GM18505 (cell line): Measurements from ENCODE around the gene MED25.

ENCODE experiments used
- ATAC-seq: cut with Tn5 transposase; IDR thresholded peaks from one replicate; pipeline ENCODE4 v1.9.1; 2021; ENCODE audit not compliant: unreplicated experiment
- POLR2A ChIP-seq: IDR thresholded peaks from 4 replicates; pipeline ENCODE4 v1.6.1; 2011; ENCODE audit warnings: borderline replicate concordance; ENCODE audit not compliant: insufficient read depth, insufficient read length; ENCODE audit errors: extremely low read depth

MED25 gene

GRCh38 chr19:49786376-49786820 lies 31.7 kb upstream of the MED25 start:
- ATAC-seq = no peak

GRCh38 chr19:49787746-49788145 lies 30.3 kb upstream of the MED25 start:
- ATAC-seq = no peak

More at GRCh38 chr19:49786376-49786820, 31.7 kb upstream of the MED25 start:
- no peak for TF ChIP-seq POLR2A

GRCh38 chr19:49788857-49789256 lies 29.2 kb upstream of the MED25 start:
- TF ChIP-seq POLR2A = no peak
- no peak for ATAC-seq

More at GRCh38 chr19:49787746-49788145, 30.3 kb upstream of the MED25 start:
- TF ChIP-seq POLR2A = no peak

DNA sequence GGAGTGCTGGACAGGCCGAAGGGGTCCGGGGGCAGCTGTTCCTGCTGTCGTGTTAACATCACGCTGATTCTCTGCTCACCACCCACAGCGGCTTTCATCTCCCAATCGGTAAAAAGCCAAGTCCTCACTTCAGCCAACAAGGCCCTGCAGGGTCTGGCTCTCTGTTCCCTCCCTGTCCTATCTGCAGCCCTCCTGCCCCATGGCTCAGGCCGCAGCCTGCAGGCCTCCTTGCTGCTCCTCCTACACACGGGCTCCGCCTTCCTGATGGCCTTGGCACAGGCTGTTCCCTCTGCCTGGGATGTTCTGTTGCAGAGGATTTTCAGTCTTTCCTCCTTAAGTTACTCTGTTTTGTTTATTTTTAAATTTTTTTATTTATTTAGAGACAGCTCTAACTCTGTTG lies 27.2 kb upstream of the MED25 start:
- ATAC-seq = no peak
- TF ChIP-seq POLR2A = no peak

DNA sequence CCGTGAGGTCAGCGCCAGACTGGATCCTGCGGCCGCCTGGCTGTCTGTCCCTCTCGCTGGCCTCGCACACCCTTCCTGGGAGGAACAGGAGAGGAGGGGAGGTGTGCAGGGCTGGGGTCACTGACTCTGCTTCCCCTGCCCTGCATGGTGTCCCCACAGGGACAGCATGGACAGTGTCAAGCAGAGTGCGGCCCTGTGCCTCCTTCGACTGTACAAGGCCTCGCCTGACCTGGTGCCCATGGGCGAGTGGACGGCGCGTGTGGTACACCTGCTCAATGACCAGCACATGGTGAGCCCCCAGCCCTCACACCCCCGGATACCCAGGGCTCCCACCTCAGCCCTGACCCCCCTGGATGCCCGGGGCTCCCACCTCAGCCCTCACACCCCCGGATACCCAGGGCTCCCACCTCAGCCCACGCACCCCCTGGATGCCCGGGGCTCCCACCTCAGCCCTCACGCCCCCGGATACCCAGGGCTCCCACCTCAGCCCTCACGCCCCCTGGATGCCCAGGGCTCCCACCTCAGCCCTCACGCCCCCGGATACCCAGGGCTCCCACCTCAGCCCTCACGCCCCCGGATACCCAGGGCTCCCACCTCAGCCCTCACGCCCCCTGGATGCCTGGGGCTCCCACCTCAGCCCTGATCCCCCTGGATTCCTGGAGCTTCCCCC lies 26.2 kb upstream of the MED25 start:
- no peak for ATAC-seq
- TF ChIP-seq POLR2A = no peak

DNA sequence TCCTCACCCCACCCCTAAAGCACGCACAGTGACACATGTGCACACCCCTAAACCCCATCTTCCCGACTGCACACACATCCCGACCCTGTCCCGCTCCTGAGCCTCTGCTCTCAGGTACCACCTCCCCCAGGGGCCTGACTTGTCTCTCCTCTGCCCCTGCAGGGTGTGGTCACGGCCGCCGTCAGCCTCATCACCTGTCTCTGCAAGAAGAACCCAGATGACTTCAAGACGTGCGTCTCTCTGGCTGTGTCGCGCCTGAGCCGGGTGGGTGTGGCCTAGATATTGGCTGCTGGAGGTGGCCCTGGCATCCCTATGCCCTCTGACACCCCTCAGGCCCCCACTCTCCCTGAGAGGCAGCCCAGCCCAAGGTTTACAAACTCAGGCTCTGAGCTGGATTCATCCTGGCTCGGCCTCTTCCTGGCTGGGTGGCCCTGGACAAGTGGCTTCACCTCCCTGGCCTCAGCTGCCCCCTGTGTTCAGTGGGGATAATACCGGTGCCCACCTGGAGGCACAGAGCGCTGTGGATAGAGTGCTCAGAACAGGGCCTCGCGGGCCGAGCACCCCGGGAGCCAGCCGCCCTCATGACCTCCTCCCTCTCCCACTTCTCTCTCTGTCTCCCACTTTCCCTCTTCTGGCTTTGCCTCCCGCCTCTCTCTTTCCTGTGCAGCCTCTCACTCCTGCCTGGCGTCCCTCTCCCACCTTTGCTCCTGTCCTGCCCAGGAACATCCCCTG lies 25.1 kb upstream of the MED25 start:
- no peak for TF ChIP-seq POLR2A

GRCh38 chr19:49793561-49793840 lies 24.6 kb upstream of the MED25 start:
- ATAC-seq = no peak
- TF ChIP-seq POLR2A = no peak

More for the DNA sequence above, 25.1 kb upstream of the MED25 start:
- ATAC-seq = no peak

DNA sequence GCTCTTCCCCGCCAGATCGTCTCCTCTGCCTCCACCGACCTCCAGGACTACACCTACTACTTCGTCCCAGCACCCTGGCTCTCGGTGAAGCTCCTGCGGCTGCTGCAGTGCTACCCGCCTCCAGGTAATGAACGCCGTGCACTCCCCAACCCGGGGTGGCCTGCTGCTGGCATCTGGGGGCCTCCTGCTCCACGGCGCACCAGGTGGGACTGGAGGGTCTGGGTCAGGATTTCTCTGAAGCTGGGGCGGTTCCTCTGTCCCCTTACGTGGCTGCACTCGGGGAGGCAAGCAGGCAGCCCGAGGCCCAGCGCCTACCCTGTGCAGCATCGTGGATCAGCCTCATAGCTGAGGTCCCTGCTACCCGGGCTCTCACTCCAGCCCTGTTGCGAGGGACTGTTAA lies 22.5 kb upstream of the MED25 start:
- no peak for ATAC-seq
- no peak for TF ChIP-seq POLR2A

- TF ChIP-seq POLR2A = no peak
- no peak for ATAC-seq
Observed at GRCh38 chr19:49798574-49798973, 19.5 kb upstream of the MED25 start.

DNA sequence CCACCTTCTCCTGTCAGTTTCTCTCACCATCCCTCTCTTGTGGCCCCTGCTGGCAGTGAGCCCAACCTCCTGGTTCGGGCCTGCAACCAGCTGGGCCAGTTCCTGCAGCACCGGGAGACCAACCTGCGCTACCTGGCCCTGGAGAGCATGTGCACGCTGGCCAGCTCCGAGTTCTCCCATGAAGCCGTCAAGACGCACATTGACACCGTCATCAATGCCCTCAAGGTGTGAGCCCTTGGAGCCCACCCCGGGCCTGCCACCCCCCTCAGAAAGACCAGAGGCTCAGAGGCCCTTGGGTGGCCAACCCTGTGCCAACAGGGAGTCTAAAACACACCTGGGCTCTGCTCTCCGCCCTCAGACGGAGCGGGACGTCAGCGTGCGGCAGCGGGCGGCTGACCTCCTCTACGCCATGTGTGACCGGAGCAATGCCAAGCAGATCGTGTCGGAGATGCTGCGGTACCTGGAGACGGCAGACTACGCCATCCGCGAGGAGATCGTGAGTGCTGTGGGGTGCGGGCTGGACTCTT lies 18.8 kb upstream of the MED25 start:
- TF ChIP-seq POLR2A = no peak
- no peak for ATAC-seq

GRCh38 chr19:49799798-49800376 lies 18.2 kb upstream of the MED25 start:
- no peak for TF ChIP-seq POLR2A
- ATAC-seq = no peak

- no peak for ATAC-seq
- TF ChIP-seq POLR2A = no peak
Observed at GRCh38 chr19:49800771-49801170, 17.3 kb upstream of the MED25 start.

- ATAC-seq = no peak
- no peak for TF ChIP-seq POLR2A
Observed at GRCh38 chr19:49801401-49801888, 16.6 kb upstream of the MED25 start.
